ENCODE results near the gene U2AF1L4.
A peak's percentile ranks its signal among the peaks of the same experiment; 100 is the strongest.

U2AF1L4 gene

DNA sequence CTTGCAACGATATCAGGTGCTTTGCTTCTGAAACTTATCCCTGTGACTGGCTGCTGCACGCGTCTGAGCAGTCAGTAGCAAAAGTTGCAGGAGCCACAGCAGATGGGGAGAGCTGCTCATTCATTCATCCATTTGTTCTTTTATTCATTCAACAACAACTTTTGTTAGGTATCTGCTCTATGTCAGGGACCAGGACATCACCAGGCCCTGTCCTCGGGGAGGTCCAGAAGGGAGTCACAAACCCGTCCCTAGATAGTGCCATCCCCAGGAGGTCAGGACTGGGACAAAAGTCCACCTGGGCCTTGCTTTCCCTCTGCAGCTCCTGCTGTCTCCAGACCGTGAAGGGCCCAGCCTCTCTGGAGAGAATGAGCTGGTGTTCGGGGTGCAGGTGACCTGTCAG is 32.7 kb upstream of the U2AF1L4 start:
- CTCF ChIA-PET: interaction anchor here (1.0 kb wide), 1 partner anchor 11 kb away, joined by 3 read pairs; no protein-coding TSS in a partner anchor

GRCh38 chr19:35777086-35777841 is 32.0 kb upstream of the U2AF1L4 start:
- Histone ChIP-seq H3K4me1 (ENCODE audit: control extremely low read depth in 1 of 4, control insufficient read depth in 4 of 4, insufficient read depth in 4 of 4, low read length in 3 of 4) (peaks cover 0 to 17% (median 10%) of the 10 kb centered on the region in 4 experiments), H3K36me3 (ENCODE audit: control insufficient read depth in 4 of 4, insufficient read depth in 4 of 4, low read length in 3 of 4) (peaks cover 7 to 42% (median 23%) of the 10 kb centered on the region in 4 experiments), H3K27ac (ENCODE audit: insufficient read depth in 1 of 2, low read depth in 1 of 2, low read length in 2 of 2, poor library complexity in 1 of 2, severe bottlenecking in 2 of 2) (no peak overlapping the region), H3K27me3 (replicated peaks in 2 of 5; ENCODE audit: control insufficient read depth in 4 of 5, insufficient read depth in 5 of 5, low read length in 4 of 5) (no peaks in the 10 kb centered on the region), H3K9me3 (ENCODE audit: control extremely low read depth in 1 of 5, control insufficient read depth in 4 of 5, insufficient read depth in 2 of 5, low read depth in 1 of 5, low read length in 4 of 5) (no peaks in the 10 kb centered on the region), H3K4me3 (ENCODE audit: control insufficient read depth in 1 of 7, extremely low read depth in 1 of 7, insufficient read depth in 4 of 7, low read depth in 2 of 7, low read length in 6 of 7) (no peak overlapping the region)
- CTCF ChIA-PET: interaction anchor here (1.0 to 1.2 kb wide), 2 partner anchors 12 to 14 kb away, joined by 3 read pairs; no protein-coding TSS in a partner anchor
- DNase-seq: no peak
- WGBS (ENCODE audit: insufficient coverage): 99% methylated on average over 14 of the region's 19 CpGs
- POLR2A ChIA-PET: interaction anchor here (0.6 kb wide), 1 partner anchor 14 kb away, joined by 3 read pairs; no protein-coding TSS in a partner anchor

More for the DNA sequence above, 32.7 kb upstream of the U2AF1L4 start:
- Histone ChIP-seq H3K9me3 (ENCODE audit: control extremely low read depth in 1 of 5, control insufficient read depth in 4 of 5, insufficient read depth in 2 of 5, low read depth in 1 of 5, low read length in 4 of 5) (no peaks in the 10 kb centered on the region), H3K4me3 (ENCODE audit: control insufficient read depth in 1 of 7, extremely low read depth in 1 of 7, insufficient read depth in 4 of 7, low read depth in 2 of 7, low read length in 6 of 7) (no peak overlapping the region), H3K27me3 (replicated peaks in 2 of 5; ENCODE audit: control insufficient read depth in 4 of 5, insufficient read depth in 5 of 5, low read length in 4 of 5) (no peaks in the 10 kb centered on the region), H3K27ac (ENCODE audit: insufficient read depth in 1 of 2, low read depth in 1 of 2, low read length in 2 of 2, poor library complexity in 1 of 2, severe bottlenecking in 2 of 2) (no peak overlapping the region), H3K4me1 (ENCODE audit: control extremely low read depth in 1 of 4, control insufficient read depth in 4 of 4, insufficient read depth in 4 of 4, low read length in 3 of 4) (peaks cover 0 to 17% (median 10%) of the 10 kb centered on the region in 4 experiments), H3K36me3 (ENCODE audit: control insufficient read depth in 4 of 4, insufficient read depth in 4 of 4, low read length in 3 of 4) (peaks cover 7 to 49% (median 28%) of the 10 kb centered on the region in 4 experiments)
- POLR2A ChIA-PET: interaction anchor here (0.6 kb wide), 1 partner anchor 13 kb away, joined by 3 read pairs; no protein-coding TSS in a partner anchor
- WGBS (ENCODE audit: insufficient coverage): 95% methylated on average over 6 of the region's 7 CpGs
- DNase-seq: no peak

DNA sequence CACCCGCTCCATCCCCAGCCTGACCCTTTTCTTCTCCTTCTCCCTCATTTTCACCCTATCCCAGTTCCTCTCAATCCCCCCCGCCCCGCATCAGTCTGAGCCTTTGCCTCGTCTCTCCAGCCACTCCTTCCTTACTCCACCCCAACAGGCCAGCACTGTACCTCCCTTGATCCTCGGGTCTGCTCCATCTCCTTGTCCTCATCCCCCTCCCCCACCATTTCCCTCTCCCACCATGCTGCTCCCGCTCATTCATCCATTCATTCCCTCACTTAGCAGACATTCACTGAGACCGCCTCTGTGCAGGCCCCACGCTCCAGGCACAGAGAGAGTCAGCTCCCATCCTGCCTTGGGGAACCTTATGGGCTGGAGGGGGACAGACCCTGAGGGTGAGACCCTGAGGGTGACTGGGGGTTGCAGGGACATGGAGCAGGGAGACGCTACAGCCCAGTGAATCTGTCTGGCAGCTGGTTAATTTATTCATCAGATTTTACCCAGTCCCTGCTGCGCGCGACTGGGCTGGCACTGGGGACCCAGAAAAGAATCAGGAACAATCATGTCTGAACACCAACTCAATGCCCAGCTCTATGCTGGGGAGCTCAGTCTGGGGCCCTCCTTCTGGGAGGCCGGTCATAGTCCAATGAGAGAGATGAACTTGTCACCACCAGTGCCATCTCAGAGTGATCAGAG is 31.0 kb upstream of the U2AF1L4 start:
- ChIA-PET POLR2A (interaction anchor here (0.6 kb wide), 1 partner anchor 91 kb away, joined by 3 read pairs; no protein-coding TSS in a partner anchor), CTCF (interaction anchor here (1.2 kb wide), 1 partner anchor 13 kb away, joined by 3 read pairs; no protein-coding TSS in a partner anchor)
- peaks cover 0 to 17% (median 10%) of the 10 kb centered on the region in 4 experiments for H3K4me1 ChIP-seq (ENCODE audit: control extremely low read depth in 1 of 4, control insufficient read depth in 4 of 4, insufficient read depth in 4 of 4, low read length in 3 of 4)
- 59% methylated on average over 9 of the region's 13 CpGs for WGBS (ENCODE audit: insufficient coverage)
- peak overlapping the region in 1 of 2 experiments; percentile 49 for H3K27ac ChIP-seq (ENCODE audit: insufficient read depth in 1 of 2, low read depth in 1 of 2, low read length in 2 of 2, poor library complexity in 1 of 2, severe bottlenecking in 2 of 2)
- no peak for DNase-seq
- H3K9me3 ChIP-seq (ENCODE audit: control extremely low read depth in 1 of 5, control insufficient read depth in 4 of 5, insufficient read depth in 2 of 5, low read depth in 1 of 5, low read length in 4 of 5): no peaks in the 10 kb centered on the region
- peaks cover 6 to 32% (median 18%) of the 10 kb centered on the region in 4 experiments for H3K36me3 ChIP-seq (ENCODE audit: control insufficient read depth in 4 of 4, insufficient read depth in 4 of 4, low read length in 3 of 4)
- H3K27me3 ChIP-seq (replicated peaks in 2 of 5; ENCODE audit: control insufficient read depth in 4 of 5, insufficient read depth in 5 of 5, low read length in 4 of 5): no peaks in the 10 kb centered on the region
- peak overlapping the region in 6 of 7 experiments; percentile 4 to 87 (median 77) for H3K4me3 ChIP-seq (ENCODE audit: control insufficient read depth in 1 of 7, extremely low read depth in 1 of 7, insufficient read depth in 4 of 7, low read depth in 2 of 7, low read length in 6 of 7)

- H3K4me3 ChIP-seq (ENCODE audit: control insufficient read depth in 1 of 7, extremely low read depth in 1 of 7, insufficient read depth in 4 of 7, low read depth in 2 of 7, low read length in 6 of 7): peak within 1 kb of the TSS; percentile 65 to 87 (median 75)
- CTCF ChIA-PET: interaction anchor here (1.2 kb wide), 1 partner anchor 12 kb away, joined by 3 read pairs; no protein-coding TSS in a partner anchor
- H3K4me1 ChIP-seq (ENCODE audit: control extremely low read depth in 1 of 4, control insufficient read depth in 4 of 4, insufficient read depth in 4 of 4, low read length in 3 of 4): peaks cover 0 to 17% (median 10%) of the 10 kb centered on the region in 4 experiments
- H3K36me3 ChIP-seq (ENCODE audit: control insufficient read depth in 4 of 4, insufficient read depth in 4 of 4, low read length in 3 of 4): peaks cover 4 to 25% (median 16%) of the 10 kb centered on the region in 4 experiments
- POLR2A ChIA-PET: no interaction called here
- 0% methylated on average over 30 of the region's 82 CpGs for WGBS (ENCODE audit: insufficient coverage)
- H3K27me3 ChIP-seq (replicated peaks in 2 of 5; ENCODE audit: control insufficient read depth in 4 of 5, insufficient read depth in 5 of 5, low read length in 4 of 5): no peaks in the 10 kb centered on the region
- no peaks in the 10 kb centered on the region for H3K9me3 ChIP-seq (ENCODE audit: control extremely low read depth in 1 of 5, control insufficient read depth in 4 of 5, insufficient read depth in 2 of 5, low read depth in 1 of 5, low read length in 4 of 5)
- DNase-seq: peak; percentile 96 to 99 (median 97)
- peak within 1 kb of the TSS in 1 of 2 experiments; percentile 49 for H3K27ac ChIP-seq (ENCODE audit: insufficient read depth in 1 of 2, low read depth in 1 of 2, low read length in 2 of 2, poor library complexity in 1 of 2, severe bottlenecking in 2 of 2)
Observed at GRCh38 chr19:35775298-35776101, 30.3 kb upstream of the U2AF1L4 start, which contains the start of gene ARHGAP33. ARHGAP33 (plus strand) TSS chr19:35775564; CDS start chr19:35775659, 95 bp downstream.

GRCh38 chr19:35775046-35775297 is 29.8 kb upstream of the U2AF1L4 start:
- ChIA-PET POLR2A (no interaction called here), CTCF (no interaction called here)
- Histone ChIP-seq H3K9me3 (ENCODE audit: control extremely low read depth in 1 of 5, control insufficient read depth in 4 of 5, insufficient read depth in 2 of 5, low read depth in 1 of 5, low read length in 4 of 5) (no peaks in the 10 kb centered on the region), H3K27ac (ENCODE audit: insufficient read depth in 1 of 2, low read depth in 1 of 2, low read length in 2 of 2, poor library complexity in 1 of 2, severe bottlenecking in 2 of 2) (no peak overlapping the region), H3K27me3 (replicated peaks in 2 of 5; ENCODE audit: control insufficient read depth in 4 of 5, insufficient read depth in 5 of 5, low read length in 4 of 5) (no peaks in the 10 kb centered on the region), H3K4me1 (ENCODE audit: control extremely low read depth in 1 of 4, control insufficient read depth in 4 of 4, insufficient read depth in 4 of 4, low read length in 3 of 4) (peaks cover 0 to 17% (median 10%) of the 10 kb centered on the region in 4 experiments), H3K36me3 (ENCODE audit: control insufficient read depth in 4 of 4, insufficient read depth in 4 of 4, low read length in 3 of 4) (peaks cover 2 to 20% (median 14%) of the 10 kb centered on the region in 4 experiments), H3K4me3 (ENCODE audit: control insufficient read depth in 1 of 7, extremely low read depth in 1 of 7, insufficient read depth in 4 of 7, low read depth in 2 of 7, low read length in 6 of 7) (peak overlapping the region in 5 of 7 experiments; percentile 65 to 87 (median 80))
- 6% methylated on average over 9 of the region's 9 CpGs for WGBS (ENCODE audit: insufficient coverage)
- no peak for DNase-seq

- ChIA-PET CTCF (no interaction called here), POLR2A (no interaction called here)
- Histone ChIP-seq H3K36me3 (ENCODE audit: control insufficient read depth in 4 of 4, insufficient read depth in 4 of 4, low read length in 3 of 4) (peaks cover 2 to 15% (median 11%) of the 10 kb centered on the region in 4 experiments), H3K9me3 (ENCODE audit: control extremely low read depth in 1 of 5, control insufficient read depth in 4 of 5, insufficient read depth in 2 of 5, low read depth in 1 of 5, low read length in 4 of 5) (no peaks in the 10 kb centered on the region), H3K4me3 (ENCODE audit: control insufficient read depth in 1 of 7, extremely low read depth in 1 of 7, insufficient read depth in 4 of 7, low read depth in 2 of 7, low read length in 6 of 7) (peak overlapping the region in 5 of 7 experiments; percentile 65 to 87 (median 80)), H3K27ac (ENCODE audit: insufficient read depth in 1 of 2, low read depth in 1 of 2, low read length in 2 of 2, poor library complexity in 1 of 2, severe bottlenecking in 2 of 2) (no peak overlapping the region), H3K4me1 (ENCODE audit: control extremely low read depth in 1 of 4, control insufficient read depth in 4 of 4, insufficient read depth in 4 of 4, low read length in 3 of 4) (peaks cover 0 to 17% (median 10%) of the 10 kb centered on the region in 4 experiments), H3K27me3 (replicated peaks in 2 of 5; ENCODE audit: control insufficient read depth in 4 of 5, insufficient read depth in 5 of 5, low read length in 4 of 5) (no peaks in the 10 kb centered on the region)
- WGBS (ENCODE audit: insufficient coverage): 50% methylated on average over 14 of the region's 16 CpGs
- DNase-seq: no peak
Observed at GRCh38 chr19:35774274-35775045, 29.2 kb upstream of the U2AF1L4 start.

All from common myeloid progenitor, CD34-positive (primary cell).